ENCODE results near the gene JARID2. TPM values are rescaled to one million over a fixed set of nuclear protein-coding genes. Genes with fewer than 3 reads are reported as not detected.

JARID2 gene
- total RNA-seq, 3 donors from 2014 or later = 10.5 to 13.9 (median 11.5) TPM

DNA sequence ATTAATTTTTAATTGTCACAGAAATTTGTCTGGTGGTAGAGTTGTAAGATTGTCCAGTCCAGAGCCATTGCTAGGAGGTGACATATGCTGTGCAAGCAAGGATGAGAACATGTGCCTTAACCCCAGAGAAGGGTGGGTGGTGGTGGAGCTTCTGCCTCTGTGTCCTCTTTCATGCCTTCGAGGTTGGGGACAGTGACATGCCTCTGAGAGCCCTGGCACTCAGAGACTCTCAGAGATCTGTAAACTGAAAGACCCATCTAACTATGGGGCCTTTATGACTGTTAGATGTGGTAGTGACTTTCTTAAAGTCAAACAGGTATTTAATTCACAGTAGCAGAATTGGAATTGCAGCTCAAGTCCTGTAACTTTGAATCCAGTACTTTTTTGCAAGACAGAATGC is 132.4 kb downstream of the JARID2 start:
- no peak for DNase-seq (ENCODE audit: low spot score in 2 of 2)
- intact Hi-C loops (cut with DNase I; ENCODE audit: low total_unique reads) = no loop called here
- Histone ChIP-seq H3K4me3 (no peak overlapping the region), H3K27ac (no peak overlapping the region), H3K27me3 (no peaks in the 10 kb centered on the region), H3K9me3 (no peaks in the 10 kb centered on the region), H3K36me3 (no peaks in the 10 kb centered on the region), H3K4me1 (no peaks in the 10 kb centered on the region)
- no peak for TF ChIP-seq POLR2AphosphoS5 (IDR thresholded peaks at IDR 0.05)
- TF ChIP-seq POLR2A (IDR thresholded peaks at IDR 0.05) = no peak
- TF ChIP-seq, protein P1, sequence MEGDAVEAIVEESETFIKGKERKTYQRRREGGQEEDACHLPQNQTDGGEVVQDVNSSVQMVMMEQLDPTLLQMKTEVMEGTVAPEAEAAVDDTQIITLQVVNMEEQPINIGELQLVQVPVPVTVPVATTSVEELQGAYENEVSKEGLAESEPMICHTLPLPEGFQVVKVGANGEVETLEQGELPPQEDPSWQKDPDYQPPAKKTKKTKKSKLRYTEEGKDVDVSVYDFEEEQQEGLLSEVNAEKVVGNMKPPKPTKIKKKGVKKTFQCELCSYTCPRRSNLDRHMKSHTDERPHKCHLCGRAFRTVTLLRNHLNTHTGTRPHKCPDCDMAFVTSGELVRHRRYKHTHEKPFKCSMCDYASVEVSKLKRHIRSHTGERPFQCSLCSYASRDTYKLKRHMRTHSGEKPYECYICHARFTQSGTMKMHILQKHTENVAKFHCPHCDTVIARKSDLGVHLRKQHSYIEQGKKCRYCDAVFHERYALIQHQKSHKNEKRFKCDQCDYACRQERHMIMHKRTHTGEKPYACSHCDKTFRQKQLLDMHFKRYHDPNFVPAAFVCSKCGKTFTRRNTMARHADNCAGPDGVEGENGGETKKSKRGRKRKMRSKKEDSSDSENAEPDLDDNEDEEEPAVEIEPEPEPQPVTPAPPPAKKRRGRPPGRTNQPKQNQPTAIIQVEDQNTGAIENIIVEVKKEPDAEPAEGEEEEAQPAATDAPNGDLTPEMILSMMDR (IDR thresholded peaks at IDR 0.05) = no peak

DNA sequence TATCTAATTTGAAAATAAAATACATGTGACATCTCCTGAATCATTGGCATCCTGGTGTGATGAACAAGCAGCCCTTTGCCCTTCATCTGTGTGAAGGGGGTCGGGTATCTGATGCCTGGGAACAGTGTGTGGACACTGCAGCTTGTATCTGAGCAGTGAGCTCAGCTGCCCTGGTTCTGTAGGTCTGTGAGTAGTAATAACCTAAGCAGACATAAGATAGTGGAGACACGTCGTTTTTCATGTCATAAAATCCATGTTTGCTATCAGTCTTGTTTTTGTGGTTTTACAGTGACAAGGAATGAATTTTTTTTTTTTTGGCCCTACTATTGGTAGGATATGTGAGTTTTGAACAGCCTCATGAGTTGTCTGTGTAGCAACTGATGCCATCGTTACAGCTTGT is 133.0 kb downstream of the JARID2 start:
- Histone ChIP-seq H3K36me3 (no peaks in the 10 kb centered on the region), H3K4me3 (no peak overlapping the region), H3K4me1 (no peaks in the 10 kb centered on the region), H3K27me3 (no peaks in the 10 kb centered on the region), H3K27ac (no peak overlapping the region), H3K9me3 (no peaks in the 10 kb centered on the region)
- no peak for DNase-seq (ENCODE audit: low spot score in 2 of 2)
- intact Hi-C loops (cut with DNase I; ENCODE audit: low total_unique reads) = no loop called here
- TF ChIP-seq, protein P1 (IDR thresholded peaks at IDR 0.05) = no peak
- TF ChIP-seq POLR2A (IDR thresholded peaks at IDR 0.05) = no peak
- no peak for TF ChIP-seq POLR2AphosphoS5 (IDR thresholded peaks at IDR 0.05)

DNA sequence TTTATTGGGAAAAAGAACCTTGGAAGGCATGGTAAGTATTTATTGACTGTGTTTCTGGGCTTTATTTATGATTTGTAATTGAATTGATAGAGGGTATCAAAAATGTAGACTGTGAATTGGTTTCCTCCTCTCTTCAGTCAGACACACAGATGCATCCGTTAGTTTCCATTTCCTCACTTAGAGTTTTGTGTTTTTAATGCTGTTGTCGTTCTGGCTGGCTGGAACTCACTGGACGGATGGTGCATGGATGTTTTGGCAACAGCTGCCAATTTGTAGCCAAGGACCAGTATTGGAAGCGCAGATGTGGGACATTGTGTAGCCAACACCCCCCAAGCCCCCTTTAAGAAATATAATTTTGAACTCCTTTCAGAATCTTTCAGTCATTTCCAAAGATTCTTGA is 134.5 kb downstream of the JARID2 start:
- Histone ChIP-seq H3K9me3 (no peaks in the 10 kb centered on the region), H3K27ac (no peak overlapping the region), H3K4me1 (no peaks in the 10 kb centered on the region), H3K27me3 (no peaks in the 10 kb centered on the region), H3K4me3 (no peak overlapping the region), H3K36me3 (no peaks in the 10 kb centered on the region)
- TF ChIP-seq, protein P1 (IDR thresholded peaks at IDR 0.05) = no peak
- TF ChIP-seq POLR2AphosphoS5 (IDR thresholded peaks at IDR 0.05) (no peak), POLR2A (IDR thresholded peaks at IDR 0.05) (no peak)
- intact Hi-C loops (cut with DNase I; ENCODE audit: low total_unique reads) = no loop called here
- no peak for DNase-seq (ENCODE audit: low spot score in 2 of 2)

DNA sequence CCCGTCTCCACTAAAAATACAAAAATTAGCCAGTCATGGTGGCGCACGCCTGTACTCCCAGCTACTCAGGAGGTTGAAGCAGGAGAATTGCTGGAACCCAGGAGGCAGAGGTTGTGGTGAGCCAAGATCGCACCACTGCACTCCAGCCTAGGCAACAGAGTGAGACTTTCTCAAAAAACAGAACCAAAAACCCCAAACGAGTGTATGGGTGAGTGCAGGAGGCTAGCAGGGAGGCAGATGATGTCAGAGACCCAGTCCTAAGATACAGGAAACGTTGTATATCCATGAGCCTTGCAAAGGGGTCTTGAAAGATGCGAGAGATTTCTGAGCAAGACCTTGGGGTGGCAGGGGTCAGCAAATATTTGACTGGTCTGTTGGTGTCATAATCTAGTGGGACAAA is 136.2 kb downstream of the JARID2 start:
- DNase-seq (ENCODE audit: low spot score in 2 of 2) = no peak
- intact Hi-C loops (cut with DNase I; ENCODE audit: low total_unique reads) = no loop called here
- H3K27me3 ChIP-seq = no peaks in the 10 kb centered on the region
- no peaks in the 10 kb centered on the region for H3K4me1 ChIP-seq
- H3K9me3 ChIP-seq = no peaks in the 10 kb centered on the region
- no peak overlapping the region for H3K27ac ChIP-seq
- TF ChIP-seq POLR2AphosphoS5 (IDR thresholded peaks at IDR 0.05) = no peak
- TF ChIP-seq POLR2A (IDR thresholded peaks at IDR 0.05) = no peak
- TF ChIP-seq, protein P1 (IDR thresholded peaks at IDR 0.05) = no peak
- H3K36me3 ChIP-seq = no peaks in the 10 kb centered on the region
- H3K4me3 ChIP-seq = no peak overlapping the region

DNA sequence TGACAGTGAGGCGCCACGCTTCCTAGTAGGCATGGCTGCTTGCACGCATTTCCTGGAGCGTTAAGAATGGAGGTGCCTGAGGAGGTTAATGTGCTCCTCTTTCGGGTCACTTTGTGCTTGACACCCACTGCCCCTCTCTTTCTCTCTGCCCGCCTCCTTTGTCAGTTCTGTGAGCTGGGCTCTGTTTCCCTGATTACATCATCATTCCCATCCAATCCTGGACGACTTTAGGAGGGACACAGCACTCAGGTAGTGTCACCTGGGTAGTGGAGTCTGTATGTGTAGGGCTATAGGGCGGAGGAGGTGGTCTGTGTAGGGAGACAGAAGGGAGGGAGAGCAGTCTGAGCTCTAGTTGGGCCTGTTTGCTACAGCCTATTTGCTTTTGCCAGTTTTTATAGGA is 136.8 kb downstream of the JARID2 start:
- no peak overlapping the region for H3K27ac ChIP-seq

More for the DNA sequence above, 136.8 kb downstream of the JARID2 start:
- TF ChIP-seq, protein P1 (IDR thresholded peaks at IDR 0.05) = no peak
- TF ChIP-seq POLR2A (IDR thresholded peaks at IDR 0.05) (no peak), POLR2AphosphoS5 (IDR thresholded peaks at IDR 0.05) (no peak)
- Histone ChIP-seq H3K4me1 (no peaks in the 10 kb centered on the region), H3K4me3 (no peak overlapping the region), H3K9me3 (no peaks in the 10 kb centered on the region), H3K27me3 (no peaks in the 10 kb centered on the region), H3K36me3 (no peaks in the 10 kb centered on the region)
- no peak for DNase-seq (ENCODE audit: low spot score in 2 of 2)
- intact Hi-C loops (cut with DNase I; ENCODE audit: low total_unique reads) = no loop called here

Data from breast epithelium (tissue), 4 donors.